Liver (tissue), 9 donors: Measurements from ENCODE around the gene GRM2. TPM values are rescaled to one million over a fixed set of nuclear protein-coding genes. Genes with fewer than 3 reads are reported as not detected.

Experiments
- DNase-seq: peaks from one replicate; pipeline ENCODE4 v3.0.0-alpha.2; 2017; ENCODE audit warnings: low spot score
- H3K27ac ChIP-seq, 2 donors: one replicate each; pipeline ENCODE4 v1.7.0; 2013; ENCODE audit warnings: inconsistent platforms in 2 of 2, low read length in 2 of 2, control low read depth in 1 of 2, low read depth in 1 of 2, mild to moderate bottlenecking in 1 of 2
- H3K27me3 ChIP-seq, 4 donors: one replicate each; pipeline versions ENCODE4 v1.6.1 to v1.7.0; 2013; ENCODE audit warnings: low read length in 3 of 4, inconsistent platforms in 1 of 4, mild to moderate bottlenecking in 1 of 4, moderate library complexity in 1 of 4; ENCODE audit not compliant: control insufficient read depth in 4 of 4, insufficient read depth in 4 of 4
- H3K36me3 ChIP-seq, 4 donors: one replicate each; pipeline versions ENCODE4 v1.6.1 to v1.7.0; 2013; ENCODE audit warnings: low read length in 3 of 4, mild to moderate bottlenecking in 3 of 4, low read depth in 1 of 4, moderate library complexity in 1 of 4; ENCODE audit not compliant: control insufficient read depth in 4 of 4, insufficient read depth in 3 of 4
- H3K4me1 ChIP-seq, 4 donors: one replicate each; pipeline versions ENCODE4 v1.6.1 to v1.7.0; 2013; ENCODE audit warnings: low read length in 3 of 4, mild to moderate bottlenecking in 3 of 4, moderate library complexity in 1 of 4; ENCODE audit not compliant: control insufficient read depth in 4 of 4, insufficient read depth in 4 of 4
- H3K4me3 ChIP-seq, 3 donors: one replicate each; pipeline versions ENCODE4 v1.6.1 to v1.7.0; 2013; ENCODE audit warnings: low read length in 3 of 3, control low read depth in 1 of 3, low read depth in 1 of 3, mild to moderate bottlenecking in 1 of 3
- H3K9ac ChIP-seq, 2 donors: one replicate each; pipeline ENCODE4 v1.7.0; 2013; ENCODE audit warnings: low read length in 2 of 2, mild to moderate bottlenecking in 2 of 2, moderate library complexity in 2 of 2, control low read depth in 1 of 2, low read depth in 1 of 2
- H3K9me3 ChIP-seq, 4 donors: one replicate each; pipeline versions ENCODE4 v1.6.1 to v1.7.0; 2013; ENCODE audit warnings: low read length in 3 of 4; ENCODE audit not compliant: control insufficient read depth in 4 of 4
- ATF3 ChIP-seq: IDR thresholded peaks from 2 replicates; pipeline ENCODE4 v1.6.1; 2016; ENCODE audit warnings: antibody characterized with exemption
- CTCF ChIP-seq: fragments of 150-350 bp; IDR thresholded peaks from 2 replicates; pipeline ENCODE4 v1.5.1; 2017; ENCODE audit warnings: improper control_type of control experiment, low read depth, low read length; ENCODE audit not compliant: missing input control
- EGR1 ChIP-seq, 2 donors: IDR thresholded peaks; 2 replicates each; pipeline ENCODE4 v1.6.1; 2016 to 2018; ENCODE audit warnings: antibody characterized with exemption in 2 of 2, low read depth in 2 of 2
- FOXA1 ChIP-seq: IDR thresholded peaks from 2 replicates; pipeline ENCODE4 v1.6.1; 2016; ENCODE audit warnings: antibody characterized with exemption
- FOXA2 ChIP-seq: IDR thresholded peaks from 2 replicates; pipeline ENCODE4 v1.6.1; 2016; ENCODE audit warnings: antibody characterized with exemption
- GABPA ChIP-seq, 2 donors: IDR thresholded peaks in 1 of 2; conservative IDR thresholded peaks in 1 of 2; 2 replicates each; pipeline ENCODE4 v1.6.1; 2016; ENCODE audit warnings: antibody characterized with exemption in 2 of 2, mild to moderate bottlenecking in 1 of 2, moderate library complexity in 1 of 2
- HNF4A ChIP-seq, 2 donors: conservative IDR thresholded peaks; 2 replicates each; pipeline ENCODE4 v1.6.1; 2016; ENCODE audit warnings: antibody characterized with exemption in 2 of 2, mild to moderate bottlenecking in 2 of 2
- HNF4G ChIP-seq: IDR thresholded peaks from 2 replicates; pipeline ENCODE4 v1.6.1; 2016; ENCODE audit warnings: antibody characterized with exemption
- JUND ChIP-seq, 2 donors: IDR thresholded peaks; 2 replicates each; pipeline ENCODE4 v1.6.1; 2016; ENCODE audit warnings: antibody characterized with exemption in 2 of 2
- MAX ChIP-seq: IDR thresholded peaks from 2 replicates; pipeline ENCODE4 v1.6.1; 2016; ENCODE audit warnings: antibody characterized with exemption
- NR2F2 ChIP-seq: IDR thresholded peaks from 2 replicates; pipeline ENCODE4 v1.6.1; 2016; ENCODE audit warnings: antibody characterized with exemption
- RAD21 ChIP-seq, 2 donors: IDR thresholded peaks; 2 replicates each; pipeline ENCODE4 v1.6.1; 2016; ENCODE audit warnings: antibody characterized with exemption in 2 of 2, mild to moderate bottlenecking in 2 of 2
- REST ChIP-seq: IDR thresholded peaks from 2 replicates; pipeline ENCODE4 v1.6.1; 2016; ENCODE audit warnings: antibody characterized with exemption, mild to moderate bottlenecking
- RXRA ChIP-seq, 2 donors: IDR thresholded peaks; 2 replicates each; pipeline ENCODE4 v1.6.1; 2017 to 2018; ENCODE audit warnings: antibody characterized with exemption in 2 of 2, mild to moderate bottlenecking in 1 of 2
- SP1 ChIP-seq: IDR thresholded peaks from 2 replicates; pipeline ENCODE4 v1.6.1; 2018; ENCODE audit warnings: antibody characterized with exemption, mild to moderate bottlenecking
- TAF1 ChIP-seq: conservative IDR thresholded peaks from 2 replicates; pipeline ENCODE4 v1.6.1; 2016; ENCODE audit warnings: antibody characterized with exemption, mild to moderate bottlenecking
- YY1 ChIP-seq: IDR thresholded peaks from 2 replicates; pipeline ENCODE4 v1.6.1; 2016; ENCODE audit warnings: antibody characterized with exemption, mild to moderate bottlenecking
- ZBTB33 ChIP-seq: IDR thresholded peaks from 2 replicates; pipeline ENCODE4 v1.6.1; 2016; ENCODE audit warnings: antibody characterized with exemption
- WGBS: extraction: QIAGEN DNeasy Blood & Tissue Kit; methylation state at CpG from one replicate; pipeline ENCODE4 v1.1.7; 2013; 5-methylcytosine and 5-hydroxymethylcytosine counted together
- polyA plus RNA-seq, 2 donors: library from polyadenylated mRNA; stranded (reverse) in 1 of 2; unstranded in 1 of 2; fragments of 200-250 nt in 1 of 2; fragments of >200 nt in 1 of 2; fragmentation: Nextera tagmentation in 1 of 2; extraction: Ambion mirVana in 1 of 2; gene quantifications; one replicate each; pipeline versions ENCODE4 v1.2.1 to v1.2.3, GENCODE V29; 2013 to 2015
- total RNA-seq, 2 donors: library from RNA; depleted of rRNA; stranded (reverse); fragments of >200 nt; gene quantifications; one replicate each; pipeline ENCODE4 v1.2.3, GENCODE V29; 2014
- donor health status: healthy.
- donor health status: healthy.
- donor health status: healthy.
- donor health status: healthy.
- donor health status: healthy.

The GRM2 gene
- total and polyA plus RNA-seq, 4 donors = 0.02 to 0.08 TPM; not detected in 2

GRCh38 chr3:51711352-51712037, 4.6 kb downstream of the GRM2 start:
- DNase-seq = no peak
- no peak for TF ChIP-seq EGR1 (IDR thresholded peaks at IDR 0.05; ENCODE audit: low read depth in 2 of 2)
- TF ChIP-seq FOXA2 = no peak
- no peak for TF ChIP-seq GABPA (IDR thresholded peaks at IDR 0.05 in 1 of 2, conservative IDR thresholded peaks at IDR 0.05 in 1 of 2)
- no peak for TF ChIP-seq SP1
- TF ChIP-seq FOXA1 = no peak
- TF ChIP-seq MAX = no peak
- TF ChIP-seq REST = no peak
- TF ChIP-seq ZBTB33 = no peak
- no peak for TF ChIP-seq ATF3
- TF ChIP-seq RAD21 (IDR thresholded peaks at IDR 0.05) = no peak
- TF ChIP-seq NR2F2 = no peak
- TF ChIP-seq CTCF = no peak
- TF ChIP-seq HNF4A (conservative IDR thresholded peaks at IDR 0.05) = no peak
- TF ChIP-seq HNF4G = no peak
- no peak for TF ChIP-seq JUND (IDR thresholded peaks at IDR 0.05)
- TF ChIP-seq YY1 = no peak
- no peak for TF ChIP-seq TAF1
- no peak for TF ChIP-seq RXRA (IDR thresholded peaks at IDR 0.05)
- Histone ChIP-seq H3K27me3 (no peaks in the 10 kb centered on the region), H3K9ac (no peak overlapping the region), H3K4me1 (peaks cover 0 to 4% (median 1%) of the 10 kb centered on the region in 4 donors), H3K9me3 (no peaks in the 10 kb centered on the region), H3K4me3 (no peak overlapping the region), H3K36me3 (no peaks in the 10 kb centered on the region), H3K27ac (no peak overlapping the region)
- WGBS = 89% methylated on average over 8 of the region's 8 CpGs
